ENCODE results near the gene TTC7B.

The TTC7B gene

GRCh38 chr14:90608929-90609341 lies 207.3 kb downstream of the TTC7B start:
- TF ChIP-seq ZFX (IDR thresholded peaks at IDR 0.05) (no peak), CTCF (conservative IDR thresholded peaks at IDR 0.05) (no peak)
- no peak overlapping the region for H3K27ac ChIP-seq

- no peak overlapping the region for H3K27ac ChIP-seq
- TF ChIP-seq CTCF (conservative IDR thresholded peaks at IDR 0.05) (no peak), ZFX (IDR thresholded peaks at IDR 0.05) (no peak)
Observed at GRCh38 chr14:90608281-90608680, 207.9 kb downstream of the TTC7B start.

- TF ChIP-seq ZFX (IDR thresholded peaks at IDR 0.05) (no peak), CTCF (conservative IDR thresholded peaks at IDR 0.05) (no peak)
- H3K27ac ChIP-seq, result no peak overlapping the region
Observed at GRCh38 chr14:90607141-90607540, 209.1 kb downstream of the TTC7B start.

- H3K27ac ChIP-seq, result no peak overlapping the region
- no peak for TF ChIP-seq ZFX (IDR thresholded peaks at IDR 0.05)
- no peak for TF ChIP-seq CTCF (conservative IDR thresholded peaks at IDR 0.05)
Observed at GRCh38 chr14:90606434-90606833, 209.8 kb downstream of the TTC7B start.

GRCh38 chr14:90605430-90605829 lies 210.8 kb downstream of the TTC7B start:
- no peak for TF ChIP-seq CTCF (conservative IDR thresholded peaks at IDR 0.05)
- no peak for TF ChIP-seq ZFX (IDR thresholded peaks at IDR 0.05)
- no peak overlapping the region for H3K27ac ChIP-seq

- H3K27ac ChIP-seq, result no peak overlapping the region
- no peak for TF ChIP-seq ZFX (IDR thresholded peaks at IDR 0.05)
- TF ChIP-seq CTCF (conservative IDR thresholded peaks at IDR 0.05), result no peak
Observed at GRCh38 chr14:90604356-90604755, 211.9 kb downstream of the TTC7B start.

GRCh38 chr14:90603841-90604240 lies 212.4 kb downstream of the TTC7B start:
- H3K27ac ChIP-seq, result no peak overlapping the region
- TF ChIP-seq CTCF (conservative IDR thresholded peaks at IDR 0.05), result no peak
- no peak for TF ChIP-seq ZFX (IDR thresholded peaks at IDR 0.05)

All from C4-2B (cell line).